Measurements from ENCODE around the gene KNOP1.
"Not testable (repeated sequence)": the region's sequence is repeated elsewhere in the genome, so short reads cannot be mapped to it uniquely, and the experiment has no call there.

KNOP1 gene

GRCh38 chr16:19741354-19741753 is 23.3 kb upstream of the KNOP1 start:
- no peak for DNase-seq

GRCh38 chr16:19737306-19738038 is 19.4 kb upstream of the KNOP1 start:
- DNase-seq: no peak

GRCh38 chr16:19735074-19735867 is 17.2 kb upstream of the KNOP1 start:
- DNase-seq: no peak

GRCh38 chr16:19733551-19733950 is 15.5 kb upstream of the KNOP1 start:
- no peak for DNase-seq

- DNase-seq: no peak
Observed at GRCh38 chr16:19728636-19728965, 10.6 kb upstream of the KNOP1 start.

GRCh38 chr16:19722981-19723380 is 5.0 kb upstream of the KNOP1 start:
- DNase-seq: no peak

GRCh38 chr16:19722269-19722952 is 4.4 kb upstream of the KNOP1 start:
- DNase-seq: no peak

- peak; percentile 44 for DNase-seq
Observed at GRCh38 chr16:19718624-19718965, 568 bp upstream of the KNOP1 start.

- DNase-seq: no peak
Observed at GRCh38 chr16:19717314-19717713, 713 bp downstream of the KNOP1 start.

- DNase-seq: not testable (repeated sequence)
Observed at GRCh38 chr16:19716728-19717127, 1.3 kb downstream of the KNOP1 start.

GRCh38 chr16:19716183-19716582 is 1.8 kb downstream of the KNOP1 start:
- DNase-seq: no peak

GRCh38 chr16:19715566-19715965 is 2.5 kb downstream of the KNOP1 start:
- DNase-seq: no peak

- no peak for DNase-seq
Observed at GRCh38 chr16:19713697-19714096, 4.3 kb downstream of the KNOP1 start.

GRCh38 chr16:19712418-19713058 is 5.5 kb downstream of the KNOP1 start:
- DNase-seq: no peak

GRCh38 chr16:19711643-19712042 is 6.4 kb downstream of the KNOP1 start:
- no peak for DNase-seq

- DNase-seq: no peak
Observed at GRCh38 chr16:19710991-19711545, 7.0 kb downstream of the KNOP1 start.

- no peak for DNase-seq
Observed at GRCh38 chr16:19710191-19710908, 7.7 kb downstream of the KNOP1 start.

GRCh38 chr16:19709381-19710136 is 8.5 kb downstream of the KNOP1 start:
- DNase-seq: no peak

- DNase-seq: no peak
Observed at GRCh38 chr16:19708296-19709205, 9.5 kb downstream of the KNOP1 start.

- DNase-seq: no peak
Observed at GRCh38 chr16:19707569-19708295, 10.3 kb downstream of the KNOP1 start.
